Activated CD4-positive, alpha-beta memory T cell treated with anti-CD3 and anti-CD28 coated beads, Interleukin-2, amount 10 ng/mL, durations not matched to agents 7 days and 5 days (primary cell): Measurements from ENCODE around the gene BHMT. TPM values are rescaled to one million over a fixed set of nuclear protein-coding genes. Genes with fewer than 3 reads are reported as not detected.

Experiments
- CTCF ChIA-PET: fragments of 350-600 bp; sonication (Branson Sonifier 250); formaldehyde crosslinking; loops from one replicate; lab custom pipeline; 2021; ENCODE audit warnings: antibody characterized with exemption, inconsistent platforms; lab: Charles Lee
- POLR2A ChIA-PET: fragments of 350-600 bp; sonication (Branson Sonifier 250); formaldehyde crosslinking; loops from one replicate; lab custom pipeline; 2021; ENCODE audit warnings: antibody characterized with exemption; lab: Charles Lee
- DNase-seq: peaks from one replicate; pipeline ENCODE4 v3.0.0-alpha.2; 2020
- H3K27ac Mint-ChIP-seq: one replicate; pipeline ENCODE4 v1.8.0; 2021; ENCODE audit warnings: mild to moderate bottlenecking, mixed read lengths
- H3K27me3 Mint-ChIP-seq: one replicate; pipeline ENCODE4 v1.8.0; 2021; ENCODE audit warnings: mixed read lengths
- H3K36me3 Mint-ChIP-seq: one replicate; pipeline ENCODE4 v1.8.0; 2021; ENCODE audit warnings: low read depth, mixed read lengths
- H3K4me1 Mint-ChIP-seq: one replicate; pipeline ENCODE4 v1.8.0; 2021; ENCODE audit warnings: mixed read lengths
- H3K4me3 Mint-ChIP-seq: one replicate; pipeline ENCODE4 v1.8.0; 2021; ENCODE audit warnings: mild to moderate bottlenecking, mixed read lengths
- H3K9me3 Mint-ChIP-seq: one replicate; pipeline ENCODE4 v1.8.0; 2021; ENCODE audit warnings: mixed read lengths
- total RNA-seq, 2 experiments: library from RNA; stranded (reverse); gene quantifications; one replicate each; pipeline ENCODE4 v1.2.3, GENCODE V29; 2021

BHMT gene
- total RNA-seq, 2 experiments from 2014 or later = not detected

DNA sequence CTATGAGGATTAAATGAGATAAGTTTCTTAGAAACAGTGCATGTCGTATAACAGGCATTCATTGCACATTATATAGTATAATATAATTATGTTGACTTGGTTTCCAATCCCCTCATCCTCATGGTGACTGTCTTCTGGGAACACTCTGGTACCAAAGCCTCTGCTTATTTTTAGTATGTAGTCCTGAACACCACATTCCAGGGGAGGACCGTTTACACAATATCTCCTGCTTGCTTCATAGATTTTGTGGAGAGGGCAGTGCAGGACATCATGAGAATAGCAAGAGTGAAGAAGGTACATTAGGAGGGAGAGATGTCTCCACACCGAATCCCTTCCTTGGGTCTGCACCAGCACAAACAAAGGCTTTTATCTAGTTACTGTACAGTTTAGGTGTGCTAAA is 20.5 kb upstream of the BHMT start:
- ChIA-PET POLR2A (no interaction called here), CTCF (interaction anchor here (1.4 kb wide), 1 partner anchor 42 kb away, joined by 3 read pairs; no protein-coding TSS in a partner anchor)
- Mint-ChIP-seq H3K4me1 (no peaks in the 10 kb centered on the region), H3K36me3 (no peaks in the 10 kb centered on the region), H3K27me3 (peaks cover 19% of the 10 kb centered on the region), H3K27ac (no peak overlapping the region), H3K9me3 (no peaks in the 10 kb centered on the region), H3K4me3 (no peak overlapping the region)
- no peak for DNase-seq

DNA sequence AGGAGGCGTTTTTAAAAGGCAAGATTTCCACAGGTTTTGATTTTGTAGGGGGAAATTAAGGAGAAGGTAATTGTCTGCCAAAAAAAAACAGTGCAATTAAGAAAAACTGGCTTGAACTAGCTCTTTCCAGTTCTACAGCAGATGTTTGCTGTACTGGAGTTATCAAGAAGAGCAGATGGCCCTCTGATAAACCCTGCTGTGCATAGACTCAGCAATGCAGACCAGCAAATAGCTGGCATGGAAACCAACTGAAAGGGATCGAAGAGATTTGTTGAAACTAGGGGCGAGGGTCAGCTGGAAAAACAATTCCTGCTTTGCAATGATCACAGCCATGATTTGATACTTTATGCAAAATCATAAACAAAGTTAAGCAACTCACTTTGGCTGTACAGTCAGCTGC is 17.8 kb upstream of the BHMT start:
- Mint-ChIP-seq H3K9me3 (no peaks in the 10 kb centered on the region), H3K27me3 (peaks cover 16% of the 10 kb centered on the region), H3K4me1 (no peaks in the 10 kb centered on the region), H3K36me3 (no peaks in the 10 kb centered on the region), H3K27ac (no peak overlapping the region), H3K4me3 (no peak overlapping the region)
- ChIA-PET POLR2A (no interaction called here), CTCF (no interaction called here)
- no peak for DNase-seq

DNA sequence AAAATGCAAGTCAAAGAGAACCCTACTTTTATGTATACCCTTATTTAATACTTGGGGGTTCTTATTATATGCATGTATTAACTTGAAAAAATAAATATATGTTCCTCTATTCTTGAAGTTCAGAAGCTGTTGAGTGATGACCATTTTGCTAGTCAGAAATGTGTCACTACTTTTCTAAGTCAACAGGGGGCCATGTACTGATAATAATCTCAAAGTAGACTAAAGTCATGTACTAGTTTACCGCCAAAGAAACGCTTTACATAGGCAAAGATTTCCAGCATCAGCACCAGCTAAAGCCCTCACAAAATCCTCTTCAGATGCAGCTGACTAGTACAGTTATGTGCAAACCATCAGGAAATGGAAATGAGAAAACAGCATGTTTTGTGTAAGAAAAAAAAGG is 5.7 kb upstream of the BHMT start:
- CTCF ChIA-PET = interaction anchor here (1.3 to 3.3 kb wide), 2 partner anchors 27 to 83 kb away, joined by 3 to 18 read pairs; no protein-coding TSS in a partner anchor
- no peak overlapping the region for H3K4me3 Mint-ChIP-seq

DNA sequence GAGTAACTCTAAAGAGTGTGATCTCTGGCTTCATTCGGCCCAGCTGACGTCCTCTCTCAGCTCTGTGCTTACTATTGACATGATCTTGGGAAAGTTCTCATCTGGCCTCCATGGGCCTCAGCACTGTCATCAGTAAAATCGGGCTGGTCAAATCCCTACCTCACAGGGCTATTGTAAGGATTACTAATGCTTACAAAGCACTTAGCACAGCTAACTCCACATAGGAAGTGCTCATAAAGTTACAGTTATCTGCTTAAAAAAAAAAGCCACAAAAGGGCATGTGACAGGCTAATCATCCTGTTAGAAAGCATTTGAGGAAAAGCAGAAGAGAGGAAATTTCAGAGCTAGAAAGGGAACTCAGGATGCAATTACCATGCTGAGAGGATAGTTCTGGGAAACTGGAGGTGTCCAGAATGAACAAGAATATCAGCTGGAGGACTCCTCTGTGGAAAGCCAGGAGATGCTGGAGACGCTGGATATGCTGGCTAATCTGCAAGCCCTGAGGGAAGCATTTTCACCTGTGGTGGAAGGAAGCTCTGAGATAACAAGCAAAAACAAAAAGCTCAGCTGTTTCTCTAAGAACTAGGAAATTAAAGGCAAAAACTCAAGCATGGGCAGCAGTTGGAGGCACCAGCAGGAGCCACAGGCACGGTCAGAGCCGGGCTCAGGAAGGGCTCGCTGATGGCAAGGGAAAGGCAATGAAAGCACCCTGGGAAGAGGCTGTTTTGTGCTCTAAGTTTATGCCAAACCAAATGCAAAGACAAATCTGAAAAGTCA is 4.4 kb upstream of the BHMT start:
- H3K27me3 Mint-ChIP-seq = peaks cover 53% of the 10 kb centered on the region
- DNase-seq = no peak

More for the DNA sequence above, 5.7 kb upstream of the BHMT start:
- Mint-ChIP-seq H3K9me3 (no peaks in the 10 kb centered on the region), H3K4me1 (peaks cover 6% of the 10 kb centered on the region), H3K36me3 (no peaks in the 10 kb centered on the region), H3K27me3 (peaks cover 40% of the 10 kb centered on the region), H3K27ac (no peak overlapping the region)
- POLR2A ChIA-PET = interaction anchor here (1.5 kb wide), 1 partner anchor 121 kb away, joined by 4 read pairs; the partner anchor contains the start of gene ARSB
- no peak for DNase-seq

DNA sequence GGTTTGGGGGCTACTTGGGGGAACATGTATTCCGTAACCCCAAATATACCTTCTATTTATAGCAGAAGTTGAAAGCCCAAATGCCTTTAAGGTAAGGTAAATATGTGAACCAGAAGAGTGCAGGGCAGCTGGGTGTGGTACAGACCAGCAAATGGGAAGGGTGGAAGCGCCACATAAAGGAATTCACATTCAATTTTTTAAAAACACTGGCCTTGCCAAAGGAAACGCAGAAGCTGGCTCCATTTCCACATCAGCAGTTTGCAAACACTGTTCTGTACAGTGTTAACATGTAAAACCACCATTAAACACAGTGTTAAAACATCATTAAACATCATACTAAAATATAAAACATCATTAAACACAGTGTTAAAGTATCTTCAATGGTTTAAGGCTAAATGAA is 3.5 kb upstream of the BHMT start:
- Mint-ChIP-seq H3K36me3 (no peaks in the 10 kb centered on the region), H3K4me1 (peaks cover 6% of the 10 kb centered on the region), H3K27me3 (peaks cover 59% of the 10 kb centered on the region), H3K27ac (no peak overlapping the region), H3K4me3 (no peak overlapping the region), H3K9me3 (no peaks in the 10 kb centered on the region)
- CTCF ChIA-PET = interaction anchor here (1.0 to 1.8 kb wide), 2 partner anchors 83 to 123 kb away, joined by 3 to 5 read pairs; no protein-coding TSS in a partner anchor
- DNase-seq = no peak
- POLR2A ChIA-PET = no interaction called here

More for the DNA sequence above, 4.4 kb upstream of the BHMT start:
- Mint-ChIP-seq H3K36me3 (no peaks in the 10 kb centered on the region), H3K4me1 (peaks cover 6% of the 10 kb centered on the region), H3K4me3 (no peak overlapping the region), H3K27ac (no peak overlapping the region), H3K9me3 (no peaks in the 10 kb centered on the region)
- CTCF ChIA-PET = interaction anchor here (1.3 to 3.3 kb wide), 3 partner anchors 26 to 85 kb away, joined by 3 to 18 read pairs (median 5); no protein-coding TSS in a partner anchor
- POLR2A ChIA-PET = interaction anchor here (1.5 kb wide), 1 partner anchor 122 kb away, joined by 4 read pairs; the partner anchor contains the start of gene ARSB

DNA sequence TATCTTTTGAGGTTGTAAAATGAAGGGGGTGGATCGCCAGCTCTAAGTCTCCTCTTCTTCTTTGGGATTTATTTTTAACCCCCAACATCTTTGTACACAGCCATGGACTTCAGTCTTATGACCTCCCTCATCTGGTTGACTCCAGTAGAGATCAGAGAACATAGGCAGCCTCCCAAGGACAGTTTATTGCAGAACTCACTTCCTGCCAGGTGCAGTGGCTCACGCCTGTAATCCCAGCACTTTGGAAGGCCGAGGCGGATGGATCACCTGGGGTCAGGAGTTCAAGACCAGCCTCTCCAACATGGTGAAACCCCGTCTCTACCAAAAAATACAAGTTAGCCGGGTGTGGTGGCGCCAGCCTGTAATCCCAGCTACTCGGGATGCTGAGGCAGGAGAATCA is 2.8 kb upstream of the BHMT start:
- no peak for DNase-seq
- Mint-ChIP-seq H3K4me3 (no peak overlapping the region), H3K36me3 (no peaks in the 10 kb centered on the region), H3K27ac (no peak overlapping the region), H3K27me3 (peaks cover 63% of the 10 kb centered on the region), H3K9me3 (no peaks in the 10 kb centered on the region), H3K4me1 (peaks cover 6% of the 10 kb centered on the region)
- POLR2A ChIA-PET = no interaction called here
- CTCF ChIA-PET = interaction anchor here (0.7 to 1.0 kb wide), 2 partner anchors 24 to 123 kb away, joined by 3 read pairs; no protein-coding TSS in a partner anchor

DNA sequence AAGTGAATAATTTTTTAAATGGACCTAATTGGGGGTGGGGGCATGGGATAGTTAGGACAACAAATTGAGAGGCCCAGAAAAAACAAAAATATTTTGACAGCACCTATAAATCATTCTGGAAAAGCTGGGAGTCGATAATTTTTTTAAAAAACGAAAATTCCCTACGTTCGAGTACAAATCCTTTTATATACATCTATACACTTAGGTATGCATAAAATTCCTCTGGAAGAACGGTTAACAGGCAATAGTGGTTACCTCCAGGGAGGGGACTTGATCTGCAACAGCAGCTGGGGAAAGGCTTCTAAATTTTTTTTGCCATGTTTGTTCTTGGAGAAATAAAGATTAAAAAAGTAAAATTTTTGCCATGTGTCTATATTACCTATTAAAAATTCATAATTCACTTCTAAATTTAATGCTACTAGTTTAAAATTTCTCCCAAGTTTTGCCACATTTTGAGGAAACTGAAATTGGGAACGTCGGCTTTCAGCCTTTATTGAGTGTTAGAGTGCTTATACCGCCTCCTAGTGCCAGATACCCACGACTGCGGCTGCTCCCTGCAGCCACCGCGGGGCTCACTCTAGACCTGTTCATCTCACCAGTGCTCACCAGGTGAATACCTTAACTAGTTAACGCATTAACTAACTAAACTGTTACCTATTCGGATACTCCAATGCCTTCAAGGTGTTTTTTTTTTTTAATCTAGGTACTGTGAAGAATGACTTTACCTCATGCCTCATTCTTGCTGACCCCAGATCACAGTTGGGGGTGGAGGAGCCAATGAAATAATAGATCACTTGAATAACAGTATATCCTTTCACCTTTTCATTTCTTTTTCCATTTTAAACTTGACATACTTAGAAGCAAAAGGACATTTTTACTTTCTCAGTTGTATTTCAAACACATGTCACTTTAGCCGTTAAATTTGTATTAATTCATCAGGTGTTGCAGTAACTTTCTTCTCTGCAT is 1.8 kb upstream of the BHMT start:
- Mint-ChIP-seq H3K36me3 (no peaks in the 10 kb centered on the region), H3K27ac (no peak overlapping the region), H3K4me1 (peaks cover 6% of the 10 kb centered on the region), H3K27me3 (peaks cover 66% of the 10 kb centered on the region), H3K4me3 (no peak overlapping the region), H3K9me3 (no peaks in the 10 kb centered on the region)
- POLR2A ChIA-PET = no interaction called here
- CTCF ChIA-PET = interaction anchor here (0.7 kb wide), 1 partner anchor 23 kb away, joined by 3 read pairs; no protein-coding TSS in a partner anchor
- DNase-seq = peak; percentile 27

DNA sequence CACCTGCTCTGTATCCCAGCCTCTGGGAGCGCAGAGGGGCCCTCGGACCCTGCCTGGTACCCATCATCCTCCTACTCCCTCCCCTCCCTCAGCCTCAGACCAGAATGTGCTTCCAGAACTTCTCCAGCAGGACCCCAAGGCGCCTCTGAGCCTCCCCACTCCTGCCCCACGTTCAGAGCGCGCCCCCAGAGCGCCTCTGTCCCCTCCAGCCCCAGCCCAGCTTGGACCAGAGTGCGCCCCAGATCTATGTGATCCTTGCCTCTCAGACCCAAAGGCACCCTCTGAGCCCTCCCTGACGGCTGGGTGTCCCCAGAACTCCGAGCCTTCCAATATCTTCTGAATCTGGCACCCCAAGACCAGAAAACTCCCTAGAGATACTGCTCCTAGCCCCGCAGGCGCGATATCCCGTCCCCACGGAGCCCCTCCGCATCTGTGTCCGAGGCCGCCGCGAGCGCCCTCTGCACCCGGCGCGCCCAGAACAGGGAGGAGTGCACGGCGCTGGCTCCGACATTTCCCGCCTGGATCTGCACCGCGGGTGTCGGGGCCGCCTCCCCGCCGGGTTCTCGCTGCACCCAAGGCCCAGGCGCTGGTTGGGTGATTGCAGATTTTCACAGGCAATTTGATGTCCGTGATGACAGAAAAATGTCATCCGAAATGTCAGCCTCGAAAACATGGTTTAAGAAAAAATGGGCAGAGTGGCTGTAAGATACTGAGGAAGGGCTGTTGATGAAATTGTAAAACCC is 522 bp downstream of the BHMT start:
- H3K27me3 Mint-ChIP-seq = peaks cover 66% of the 10 kb centered on the region
- ChIA-PET POLR2A (no interaction called here), CTCF (no interaction called here)
- no peaks in the 10 kb centered on the region for H3K36me3 Mint-ChIP-seq
- no peak for DNase-seq
- peaks cover 2% of the 10 kb centered on the region for H3K4me1 Mint-ChIP-seq
- no peak overlapping the region for H3K27ac Mint-ChIP-seq
- no peaks in the 10 kb centered on the region for H3K9me3 Mint-ChIP-seq
- H3K4me3 Mint-ChIP-seq = no peak overlapping the region

DNA sequence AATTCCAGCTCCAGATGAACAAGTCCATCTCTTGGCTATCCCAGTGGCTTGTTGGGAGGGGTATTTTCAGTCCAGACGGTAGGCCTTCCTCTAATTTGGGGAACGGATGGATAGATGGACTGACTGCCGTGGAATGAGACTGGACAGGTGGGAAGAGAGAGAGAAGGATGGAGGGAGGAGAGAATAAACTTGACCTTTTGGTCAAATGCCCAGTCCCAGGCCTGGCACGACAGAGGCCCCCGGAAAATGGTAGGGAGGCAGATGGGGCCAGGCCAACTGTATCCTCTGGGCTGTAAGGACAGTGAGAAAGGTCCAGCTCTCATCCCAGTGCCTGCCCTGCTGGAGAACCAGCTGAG is 1.1 kb downstream of the BHMT start:
- Mint-ChIP-seq H3K36me3 (no peaks in the 10 kb centered on the region), H3K27ac (no peak overlapping the region), H3K9me3 (no peaks in the 10 kb centered on the region), H3K27me3 (peaks cover 62% of the 10 kb centered on the region), H3K4me3 (no peak overlapping the region), H3K4me1 (peaks cover 2% of the 10 kb centered on the region)
- ChIA-PET POLR2A (no interaction called here), CTCF (no interaction called here)
- no peak for DNase-seq

DNA sequence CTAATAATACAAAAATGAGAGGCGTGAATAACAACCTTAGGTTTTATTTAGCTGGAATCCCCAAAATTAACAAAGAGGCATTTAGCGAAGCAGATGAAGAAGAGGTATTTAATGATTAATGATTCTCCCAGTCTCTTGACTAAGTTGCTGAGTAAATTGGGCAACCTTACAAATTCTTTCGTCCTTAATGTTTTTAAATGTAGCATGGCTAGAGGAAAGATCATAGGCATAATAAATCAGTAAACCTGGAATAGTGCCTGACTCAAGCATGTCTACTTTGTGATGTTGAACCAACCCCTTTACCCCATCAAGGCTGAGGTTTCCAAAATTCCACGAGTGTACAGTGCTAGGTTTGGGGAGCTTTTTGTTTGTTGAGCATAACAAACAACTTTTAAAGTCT is 7.9 kb downstream of the BHMT start:
- H3K27me3 Mint-ChIP-seq = peaks cover 21% of the 10 kb centered on the region
- ChIA-PET POLR2A (no interaction called here), CTCF (interaction anchor here (2.2 kb wide), 1 partner anchor 14 kb away, joined by 8 read pairs; no protein-coding TSS in a partner anchor)
- no peak overlapping the region for H3K4me3 Mint-ChIP-seq
- no peak overlapping the region for H3K27ac Mint-ChIP-seq
- DNase-seq = no peak
- no peaks in the 10 kb centered on the region for H3K36me3 Mint-ChIP-seq
- H3K4me1 Mint-ChIP-seq = peaks cover 3% of the 10 kb centered on the region
- H3K9me3 Mint-ChIP-seq = no peaks in the 10 kb centered on the region

DNA sequence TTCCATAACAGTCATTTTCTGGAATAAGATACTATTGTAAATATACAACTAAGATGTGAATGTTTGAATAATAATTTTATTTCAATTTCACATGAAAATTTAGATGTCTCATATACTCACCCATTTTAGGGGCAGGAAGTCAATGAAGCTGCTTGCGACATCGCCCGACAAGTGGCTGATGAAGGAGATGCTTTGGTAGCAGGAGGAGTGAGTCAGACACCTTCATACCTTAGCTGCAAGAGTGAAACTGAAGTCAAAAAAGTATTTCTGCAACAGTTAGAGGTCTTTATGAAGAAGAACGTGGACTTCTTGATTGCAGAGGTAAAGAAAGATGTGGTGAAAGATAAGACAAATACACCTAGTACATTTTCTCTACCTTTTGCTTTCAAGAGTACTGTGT is 8.6 kb downstream of the BHMT start:
- Mint-ChIP-seq H3K27ac (no peak overlapping the region), H3K4me3 (no peak overlapping the region), H3K27me3 (peaks cover 15% of the 10 kb centered on the region), H3K4me1 (peaks cover 3% of the 10 kb centered on the region), H3K9me3 (no peaks in the 10 kb centered on the region), H3K36me3 (no peaks in the 10 kb centered on the region)
- no peak for DNase-seq
- CTCF ChIA-PET = interaction anchor here (2.2 kb wide), 1 partner anchor 13 kb away, joined by 8 read pairs; no protein-coding TSS in a partner anchor
- POLR2A ChIA-PET = no interaction called here

DNA sequence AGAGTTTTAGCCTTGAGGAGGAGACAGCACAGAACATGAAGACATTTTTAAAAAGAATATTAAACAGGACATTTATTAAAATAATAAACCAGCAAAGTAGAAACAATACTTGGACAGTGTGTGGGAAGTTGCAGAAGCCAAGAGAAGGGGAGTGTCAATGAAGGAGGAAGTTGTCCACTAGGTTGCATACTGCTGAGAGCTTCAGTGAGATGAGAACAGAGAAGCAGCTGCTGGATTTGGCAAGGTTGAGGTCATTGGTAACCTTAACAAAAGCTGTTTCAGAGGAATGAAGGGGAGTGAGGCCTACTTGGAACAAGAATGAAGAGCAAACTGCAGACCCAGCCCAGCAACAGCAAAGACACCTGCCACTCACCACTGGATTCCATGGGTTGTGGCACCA is 11.4 kb downstream of the BHMT start:
- DNase-seq = no peak
- POLR2A ChIA-PET = no interaction called here

More for the DNA sequence above, 11.4 kb downstream of the BHMT start:
- H3K9me3 Mint-ChIP-seq = no peaks in the 10 kb centered on the region
- CTCF ChIA-PET = interaction anchor here (1.1 kb wide), 1 partner anchor 10 kb away, joined by 6 read pairs; no protein-coding TSS in a partner anchor
- H3K4me1 Mint-ChIP-seq = peaks cover 3% of the 10 kb centered on the region
- no peaks in the 10 kb centered on the region for H3K36me3 Mint-ChIP-seq
- H3K4me3 Mint-ChIP-seq = no peak overlapping the region
- no peak overlapping the region for H3K27ac Mint-ChIP-seq
- H3K27me3 Mint-ChIP-seq = peaks cover 6% of the 10 kb centered on the region
